Activated CD8-positive, alpha-beta memory T cell treated with anti-CD3 and anti-CD28 coated beads, Interleukin-2, amount 50 U/mL, for 1 hour (primary cell): ENCODE results near the gene TENM4.

Experiments
- DNase-seq: peaks from one replicate; pipeline ENCODE4 v3.0.0-alpha.2; 2020; ENCODE audit errors: extremely low read depth

Gene TENM4

DNA sequence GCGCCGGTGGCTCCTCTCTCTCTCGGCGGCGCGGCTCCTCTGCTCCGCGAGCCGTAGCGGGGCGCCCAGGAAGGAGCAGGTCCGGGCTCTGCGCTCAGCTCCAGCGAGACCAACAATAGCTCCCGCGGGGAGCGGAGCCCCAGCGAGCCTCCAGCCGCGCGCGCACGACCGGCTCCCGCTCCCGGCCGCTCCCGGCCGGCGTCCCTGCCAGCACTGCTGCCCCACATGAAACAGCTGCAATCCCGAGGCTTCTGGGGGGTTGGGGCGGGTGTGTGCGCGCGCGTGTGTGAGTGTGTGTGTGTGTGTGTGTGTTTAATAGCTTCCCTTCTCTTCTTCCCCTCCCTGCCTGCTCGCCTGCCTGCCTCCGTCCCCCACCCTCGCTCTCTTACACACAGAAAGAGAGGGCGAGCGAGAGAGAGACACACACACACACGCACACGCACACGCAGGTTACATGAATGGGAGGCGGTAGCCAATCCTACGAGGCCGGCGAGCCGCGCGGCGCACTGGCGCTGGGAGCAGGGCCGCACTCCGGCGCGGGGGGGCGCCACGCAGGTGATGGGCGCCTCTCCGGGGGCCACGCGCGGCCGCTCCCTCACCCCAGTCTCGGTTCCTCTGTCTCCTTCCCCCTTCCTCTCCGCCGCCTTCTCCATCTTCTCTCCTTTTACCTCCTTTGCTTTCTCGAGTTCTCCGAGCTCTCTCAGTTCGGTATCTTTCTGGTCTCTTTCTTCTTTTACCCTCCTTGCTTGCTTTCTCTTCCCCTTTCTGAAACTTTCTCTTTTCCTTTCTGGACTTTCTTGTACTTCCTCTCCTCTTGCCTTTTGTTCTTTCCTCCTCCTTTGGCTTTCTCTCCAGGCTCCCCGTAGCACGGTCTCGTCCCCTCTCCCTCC is at the start of gene TENM4:
TENM4 (minus strand) TSS at position 460 of the 890 bp plus-strand sequence. CDS start 371,086 bp downstream, outside the sequence.
- no peak for DNase-seq

DNA sequence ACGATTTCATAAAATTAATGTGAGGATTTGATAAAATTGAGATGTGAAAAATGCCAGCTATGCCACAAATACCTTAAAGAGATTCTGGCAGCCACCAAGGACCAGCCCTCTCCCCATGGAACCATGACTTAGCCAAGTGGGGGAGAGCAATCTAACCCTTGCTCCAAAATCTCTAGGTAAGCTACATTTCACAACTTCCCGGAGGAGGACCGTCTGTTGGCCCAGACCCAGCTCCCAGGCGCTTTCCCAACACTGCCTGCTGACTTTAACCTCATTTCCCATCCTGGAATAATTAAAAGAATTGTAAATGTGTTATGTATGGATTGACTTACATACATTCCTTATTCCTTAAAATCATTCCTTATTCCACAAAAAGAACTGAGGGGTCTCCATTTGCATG is 47.5 kb upstream of the TENM4 start:
- DNase-seq, result no peak

DNA sequence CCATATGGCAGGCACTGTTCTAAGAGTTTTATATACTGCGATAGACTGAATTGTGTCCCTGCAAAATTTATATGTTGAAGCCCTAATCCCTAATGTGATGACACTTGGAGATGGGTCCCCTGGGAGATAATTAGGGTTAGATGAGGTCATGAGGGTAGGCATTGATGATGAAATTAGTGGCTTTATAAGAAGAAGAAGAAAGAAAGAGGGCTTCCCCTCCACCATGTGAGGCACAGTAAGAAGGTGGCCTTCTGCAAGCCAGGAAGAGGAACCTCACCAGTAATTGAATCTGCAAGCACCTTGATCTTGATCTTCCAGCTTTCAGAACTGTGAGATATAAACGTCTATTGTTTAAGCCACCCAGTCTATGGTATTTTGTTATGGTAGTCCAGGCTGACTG is 46.6 kb upstream of the TENM4 start:
- no peak for DNase-seq

- DNase-seq, result no peak
Observed at GRCh38 chr11:79486242-79486984, 45.6 kb upstream of the TENM4 start.

DNA sequence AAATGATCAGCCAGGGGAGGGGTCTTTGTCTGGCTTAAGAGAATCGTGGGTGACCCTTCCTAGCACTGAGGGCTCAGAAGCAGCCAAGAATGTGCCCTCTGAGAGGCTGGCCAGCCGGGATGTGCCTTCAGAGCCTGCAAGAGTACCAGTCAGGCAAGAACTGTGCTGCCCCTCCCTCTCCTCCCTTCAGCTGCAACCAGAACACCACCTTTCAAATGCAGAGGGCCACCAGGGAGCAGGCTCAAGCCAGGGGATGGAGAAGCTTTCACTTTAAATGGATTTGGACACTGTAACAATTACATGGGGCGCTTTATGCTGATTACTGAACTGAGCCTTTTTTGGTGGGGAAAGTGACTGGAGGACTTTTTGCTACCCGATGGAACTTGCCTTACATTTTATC is 44.9 kb upstream of the TENM4 start:
- DNase-seq, result no peak

DNA sequence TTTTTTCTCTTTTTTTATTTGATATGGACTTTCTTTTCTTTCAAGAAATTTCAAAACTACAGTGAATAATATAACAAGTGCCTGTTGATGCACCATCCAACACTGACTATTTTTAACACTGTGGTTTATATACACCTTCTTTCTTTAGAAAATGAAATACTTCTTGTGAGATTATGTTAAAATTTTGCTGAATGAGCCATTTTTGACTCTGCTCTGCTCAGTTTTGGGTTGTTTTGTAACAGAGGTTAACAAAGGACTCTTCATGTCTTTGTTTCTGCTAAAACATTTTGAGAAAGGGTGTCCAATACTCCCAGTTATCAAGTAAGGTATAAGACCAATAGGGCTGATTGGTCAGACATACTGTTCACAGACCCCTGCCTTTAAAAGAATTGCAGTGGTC is 44.0 kb upstream of the TENM4 start:
- no peak for DNase-seq

DNA sequence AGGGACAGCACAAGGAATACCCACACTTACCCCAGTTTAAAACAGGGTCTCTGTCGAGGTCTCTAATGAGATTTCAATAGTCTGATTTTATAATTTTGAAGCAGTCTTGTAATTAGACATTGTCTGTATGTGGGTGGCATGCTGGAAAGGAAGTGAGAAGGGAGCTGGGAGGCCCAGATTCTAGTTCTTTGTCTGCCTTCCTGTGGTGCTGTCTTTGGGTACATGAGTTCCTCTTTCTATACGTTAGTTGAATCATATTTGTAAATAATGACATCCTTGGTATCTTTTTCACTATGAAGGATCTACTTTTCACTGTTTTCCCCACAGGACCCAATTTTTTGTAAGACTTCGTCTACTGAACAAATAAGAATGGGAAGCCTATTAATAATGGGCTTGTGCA is 42.0 kb upstream of the TENM4 start:
- DNase-seq, result no peak

DNA sequence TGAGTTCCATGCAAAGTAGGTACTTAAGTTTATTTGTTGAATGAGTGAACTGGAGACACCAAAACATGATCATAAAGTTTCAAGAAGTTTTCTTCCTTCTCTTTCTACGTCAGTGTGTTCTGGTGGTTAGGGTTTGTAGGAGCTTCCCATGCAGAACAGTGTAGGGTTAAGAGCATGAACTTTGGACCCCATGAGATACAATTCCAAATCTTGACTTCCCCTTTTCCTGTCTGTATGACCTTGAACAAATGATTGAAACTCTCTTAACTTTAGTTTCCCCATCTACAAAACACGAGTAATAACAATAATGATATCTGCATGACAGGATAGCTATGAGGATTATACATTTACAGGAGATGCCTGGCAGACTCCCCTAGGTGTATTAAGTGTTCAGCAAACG is 41.0 kb upstream of the TENM4 start:
- DNase-seq, result no peak

GRCh38 chr11:79480864-79481263 is 40.0 kb upstream of the TENM4 start:
- no peak for DNase-seq

- DNase-seq, result no peak
Observed at GRCh38 chr11:79472819-79473529, 32.1 kb upstream of the TENM4 start.

DNA sequence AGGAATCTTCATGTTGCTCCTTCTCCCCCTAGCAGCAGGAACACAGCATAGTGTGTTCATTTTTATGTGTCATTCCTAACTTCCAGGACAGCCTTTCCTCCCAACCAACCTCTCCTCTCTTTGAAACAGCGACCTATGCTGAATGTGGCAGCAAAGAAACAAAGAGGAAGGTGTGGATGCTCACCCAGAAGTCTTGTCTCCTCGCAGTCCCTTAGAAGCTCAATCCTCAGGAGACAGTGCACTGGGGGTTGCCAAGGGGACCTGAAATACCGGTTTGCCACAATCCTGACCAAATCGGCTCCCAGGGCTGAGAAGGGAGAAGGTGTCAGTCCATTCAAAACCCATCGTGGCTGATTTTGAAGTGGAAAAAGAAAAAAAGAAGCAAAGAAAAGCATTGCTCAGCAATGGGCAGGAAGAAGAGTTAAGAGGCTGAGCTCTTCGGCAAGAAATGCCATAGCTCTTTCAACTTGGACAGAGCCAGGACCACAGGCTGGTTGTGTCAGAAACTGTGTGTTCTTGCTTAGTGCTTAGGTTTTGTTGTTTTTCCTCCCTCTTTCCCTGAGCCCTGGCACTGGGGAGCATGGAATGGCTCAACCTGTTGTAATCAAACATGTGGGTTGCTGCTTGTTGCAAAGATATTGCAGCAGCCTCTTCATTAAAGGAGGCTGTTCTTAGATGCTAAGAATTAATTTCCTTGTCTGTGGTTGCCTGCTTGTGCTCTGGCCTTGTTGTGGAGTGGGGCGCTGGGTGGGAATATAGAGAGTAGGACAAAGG is 30.4 kb upstream of the TENM4 start:
- DNase-seq, result no peak

GRCh38 chr11:79470161-79470560 is 29.3 kb upstream of the TENM4 start:
- DNase-seq, result no peak

DNA sequence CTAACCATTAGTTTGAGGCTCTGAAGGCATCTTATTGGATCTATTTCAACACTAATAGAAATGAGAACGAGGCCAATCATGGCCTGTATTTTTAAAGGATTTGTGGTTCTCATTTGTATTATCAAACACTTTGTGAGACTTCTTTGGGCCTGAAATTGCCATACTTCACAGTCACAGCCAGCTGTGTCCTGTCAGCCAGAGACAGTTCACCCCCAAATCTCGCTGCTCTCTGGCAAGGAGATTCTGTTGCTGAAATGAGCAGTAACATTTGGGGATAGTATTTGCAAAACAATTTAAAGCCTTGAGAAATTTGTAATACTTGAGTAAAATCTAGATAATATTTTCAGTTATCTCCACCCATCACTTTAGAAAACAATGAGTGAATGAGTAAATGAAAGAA is 26.9 kb upstream of the TENM4 start:
- DNase-seq, result no peak

- no peak for DNase-seq
Observed at GRCh38 chr11:79466411-79466810, 25.6 kb upstream of the TENM4 start.

DNA sequence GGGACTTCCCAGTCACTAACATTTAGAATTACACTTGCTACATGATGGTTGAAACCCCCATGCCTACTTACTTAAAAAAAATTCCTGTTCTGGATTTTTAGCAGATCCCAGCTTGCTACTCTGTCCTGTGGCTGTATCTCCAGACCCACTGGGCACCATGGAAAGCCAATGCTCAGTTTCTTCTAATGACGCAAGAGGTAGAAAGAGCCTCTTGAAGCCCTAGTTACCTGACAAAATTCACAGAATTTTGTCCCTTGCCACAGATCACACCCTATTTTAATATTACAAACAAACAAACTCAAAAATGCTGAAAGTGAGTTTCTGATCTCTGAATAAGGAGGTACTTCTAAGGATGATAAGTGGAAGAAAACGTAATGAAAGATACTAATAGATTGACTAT is 24.3 kb upstream of the TENM4 start:
- DNase-seq, result no peak

GRCh38 chr11:79461666-79462645 is 21.1 kb upstream of the TENM4 start:
- DNase-seq, result no peak

GRCh38 chr11:79461144-79461543 is 20.3 kb upstream of the TENM4 start:
- DNase-seq, result no peak

DNA sequence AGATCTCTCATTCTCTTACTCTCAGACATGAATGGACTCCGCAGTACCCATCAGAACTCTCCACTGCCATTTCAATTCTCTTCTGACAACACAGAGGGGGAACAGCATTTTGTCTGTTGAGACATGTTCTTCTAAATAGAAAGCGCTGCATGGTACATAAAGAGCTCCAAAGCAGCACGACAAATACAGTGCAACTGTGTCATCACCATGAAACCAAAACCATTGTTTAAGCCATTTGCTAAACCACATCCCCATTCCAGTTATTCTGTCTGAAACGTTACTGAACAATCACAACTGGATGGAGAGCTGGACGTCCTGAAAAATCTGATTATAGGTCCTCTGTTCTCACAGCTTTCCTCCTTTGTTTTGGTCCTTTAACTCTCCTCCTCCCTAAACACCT is 17.9 kb upstream of the TENM4 start:
- no peak for DNase-seq

DNA sequence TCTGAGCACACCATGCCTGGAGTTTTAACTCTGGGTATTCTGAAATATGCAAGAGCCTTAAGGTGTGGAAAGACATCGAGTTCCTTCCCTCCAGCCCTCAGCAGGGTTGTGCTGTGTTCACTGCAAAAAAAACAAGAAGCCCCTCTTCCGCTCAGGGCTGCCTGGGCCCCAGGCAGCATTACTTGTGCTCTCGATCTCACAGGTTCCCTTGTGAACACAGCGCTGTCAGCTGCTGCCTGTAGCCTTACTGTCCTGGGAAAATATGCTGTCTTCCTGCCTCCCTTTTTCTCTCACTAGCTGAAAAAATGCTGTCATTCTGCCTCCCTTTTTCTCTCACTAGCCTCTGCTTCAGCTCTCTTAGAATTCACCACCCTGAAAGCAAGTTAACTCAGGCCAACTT is 15.7 kb upstream of the TENM4 start:
- DNase-seq, result no peak

DNA sequence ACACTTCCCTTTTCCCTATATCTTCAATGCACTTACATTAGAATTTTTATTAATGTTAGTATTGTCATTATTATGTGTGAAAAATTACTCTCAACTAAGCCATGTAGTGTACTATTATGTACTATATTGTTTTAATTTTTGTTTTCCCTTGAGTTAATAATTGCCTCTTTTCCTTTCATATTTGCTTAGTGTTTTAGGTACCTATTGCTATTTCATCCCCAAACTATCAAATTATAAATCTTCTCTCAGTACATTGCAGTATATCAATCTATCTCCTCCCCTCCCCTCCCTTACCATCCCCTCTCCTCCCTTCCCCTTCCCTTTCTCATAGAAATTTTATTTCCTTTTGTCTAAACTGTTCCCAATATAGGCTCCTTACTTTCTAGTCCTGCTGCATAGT is 12.8 kb upstream of the TENM4 start:
- no peak for DNase-seq

GRCh38 chr11:79449040-79449439 is 8.2 kb upstream of the TENM4 start:
- no peak for DNase-seq
